GM21717 (cell line): Measurements from ENCODE around the gene RNF157.

ENCODE experiments used
- ATAC-seq: cut with Tn5 transposase; IDR thresholded peaks from one replicate; pipeline ENCODE4 v1.9.1; 2021; ENCODE audit warnings: mild to moderate bottlenecking, moderate library complexity; ENCODE audit not compliant: unreplicated experiment

The RNF157 gene

DNA sequence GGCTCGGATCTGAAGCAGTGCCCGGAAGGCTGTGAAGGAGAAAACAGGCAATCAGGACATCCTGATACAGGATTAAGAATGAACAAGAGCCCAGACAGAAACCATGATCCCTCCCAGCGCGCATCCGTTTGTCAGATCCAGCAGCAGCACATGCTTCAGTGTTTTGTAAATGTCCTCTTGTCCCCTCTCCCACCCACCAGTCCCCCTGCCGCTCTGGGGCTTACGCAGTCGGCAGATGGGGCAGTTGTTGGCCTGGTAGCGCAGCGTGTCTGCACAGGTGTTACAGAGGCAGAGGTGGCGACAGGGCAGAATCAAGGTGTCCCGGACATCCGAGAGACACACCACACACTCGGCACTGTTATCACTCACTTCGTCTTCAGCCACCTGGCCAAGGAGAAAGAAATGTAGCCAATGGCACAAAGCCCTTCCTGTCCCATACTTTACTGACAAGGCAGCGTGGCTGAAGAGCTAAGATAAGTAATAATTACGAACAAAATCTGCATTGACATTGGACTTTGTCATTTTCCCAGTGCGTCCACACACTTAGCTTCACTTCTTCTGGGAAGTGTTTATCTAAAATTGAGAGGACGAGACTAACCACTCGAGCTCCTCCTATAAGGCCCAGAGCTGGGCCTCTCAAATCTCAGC, 78.5 kb downstream of the RNF157 start:
- no peak for ATAC-seq

GRCh38 chr17:76160896-76161528, 79.3 kb downstream of the RNF157 start:
- no peak for ATAC-seq

DNA sequence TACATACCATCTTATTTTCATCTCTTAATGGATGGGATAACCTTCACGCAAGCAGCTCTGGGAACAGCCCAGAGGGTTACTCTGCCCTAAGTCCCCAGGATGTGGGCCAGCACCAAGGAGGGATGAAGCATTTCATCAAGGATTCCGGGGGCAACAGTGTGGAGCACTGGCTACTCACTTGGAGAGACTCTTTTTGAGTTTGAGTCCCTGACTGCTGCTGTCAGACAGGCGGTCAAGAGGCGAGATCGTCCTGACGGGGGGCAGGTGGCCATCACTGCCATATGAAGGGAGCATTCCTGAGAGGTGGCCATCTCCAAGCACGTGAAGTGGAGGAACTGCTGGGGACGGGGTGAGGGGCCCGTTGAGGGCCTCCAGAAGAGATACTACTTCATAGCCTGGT, 81.1 kb downstream of the RNF157 start:
- no peak for ATAC-seq

DNA sequence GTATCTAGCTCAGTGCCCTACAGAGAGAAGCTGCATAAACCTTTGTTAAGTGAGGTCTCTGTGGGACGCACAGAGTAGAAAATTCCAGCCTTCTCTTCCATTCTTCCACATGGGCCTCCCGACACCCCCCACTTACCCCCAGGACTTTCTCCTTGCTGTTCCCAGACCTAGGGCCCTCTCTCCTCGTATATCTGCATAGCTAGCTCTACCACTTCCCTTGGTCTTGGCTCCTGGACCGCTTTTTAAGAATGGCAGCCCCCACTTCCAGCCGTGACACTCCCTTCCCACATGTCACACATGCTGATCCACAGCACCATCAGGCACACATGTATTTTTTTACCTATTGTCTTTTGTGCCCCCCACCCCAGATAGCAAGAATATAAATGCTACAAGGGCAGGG, 82.5 kb downstream of the RNF157 start:
- no peak for ATAC-seq

GRCh38 chr17:76156662-76156991, 83.7 kb downstream of the RNF157 start:
- ATAC-seq: no peak

GRCh38 chr17:76155988-76156661, 84.2 kb downstream of the RNF157 start:
- ATAC-seq: no peak

DNA sequence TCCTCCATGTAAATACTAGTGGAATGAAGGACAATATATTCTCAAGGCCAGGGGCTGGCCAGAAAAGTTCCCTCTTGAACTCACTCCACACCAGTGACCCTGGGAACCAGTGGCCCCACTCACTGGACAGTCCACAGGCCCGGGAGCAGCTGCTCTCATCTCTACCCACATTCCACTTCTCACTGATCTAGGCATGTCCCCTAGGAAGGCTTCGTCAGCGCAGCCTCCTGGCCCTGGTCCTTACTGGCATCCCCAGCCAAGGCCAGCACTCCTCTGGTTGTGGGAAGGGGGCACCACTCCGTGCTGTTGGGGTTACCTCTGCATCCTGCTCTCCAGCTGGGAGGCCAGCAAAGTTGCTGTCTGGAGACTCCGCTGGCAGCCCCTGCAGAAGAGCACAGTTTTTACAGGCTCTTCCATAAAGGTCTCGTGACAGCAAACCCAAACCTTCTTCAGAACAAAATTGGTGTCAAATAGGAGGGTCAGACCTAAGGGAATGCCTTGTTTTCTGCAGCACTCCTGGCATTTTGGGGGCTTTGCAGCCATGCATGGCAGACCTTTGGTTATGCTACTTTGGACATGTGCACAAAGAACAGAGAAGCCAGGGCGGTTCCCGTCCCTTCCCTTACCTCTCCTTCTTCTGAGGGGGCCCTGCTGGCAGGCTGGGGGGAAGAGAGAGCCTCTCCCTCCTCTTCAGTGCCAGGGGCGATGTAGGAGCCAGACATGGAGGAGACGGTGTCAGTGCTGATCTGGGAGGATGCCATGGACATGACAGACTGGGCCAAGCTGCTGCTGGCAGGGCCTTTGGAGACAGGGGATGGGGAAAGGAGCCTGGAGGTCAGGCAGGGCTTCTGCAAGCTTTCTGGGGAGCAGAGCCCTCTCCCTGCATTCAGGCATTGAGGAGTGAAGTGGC, 85.1 kb downstream of the RNF157 start:
- ATAC-seq: no peak

GRCh38 chr17:76154292-76154691, 86.0 kb downstream of the RNF157 start:
- ATAC-seq: no peak

GRCh38 chr17:76153640-76154039, 86.7 kb downstream of the RNF157 start:
- no peak for ATAC-seq

GRCh38 chr17:76153202-76153601, 87.1 kb downstream of the RNF157 start:
- no peak for ATAC-seq

GRCh38 chr17:76152591-76152990, 87.7 kb downstream of the RNF157 start:
- ATAC-seq: no peak

DNA sequence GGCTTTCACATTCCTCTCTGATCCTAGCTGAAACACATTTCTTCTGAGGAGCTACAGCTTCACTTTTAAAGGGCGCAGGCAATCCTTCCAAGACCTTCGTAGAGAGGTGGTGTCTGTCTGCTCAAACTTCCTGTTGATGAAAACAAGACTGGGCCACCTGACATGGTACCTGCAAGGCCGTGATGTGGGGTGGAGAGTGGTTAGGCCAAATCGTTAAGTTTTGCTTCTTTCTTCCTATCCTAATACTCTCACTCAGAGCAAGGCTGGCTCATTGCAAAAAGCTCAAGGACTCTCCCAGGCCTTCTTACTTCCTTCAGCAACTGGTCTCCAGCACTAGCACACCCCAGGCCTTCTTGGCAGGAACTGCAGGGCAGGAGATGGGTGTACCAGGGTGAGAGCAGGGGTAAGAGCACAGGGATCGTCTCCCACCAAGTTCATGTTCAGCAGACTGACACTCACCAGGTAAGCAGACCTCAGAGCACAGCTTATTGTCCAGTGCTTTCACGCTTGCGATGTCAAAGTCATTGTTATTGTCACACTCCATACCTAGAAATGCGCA, 88.3 kb downstream of the RNF157 start:
- ATAC-seq: no peak

- ATAC-seq: no peak
Measured at GRCh38 chr17:76150712-76151622, 89.3 kb downstream of the RNF157 start.

- ATAC-seq: no peak
Measured at GRCh38 chr17:76149214-76149613, 91.1 kb downstream of the RNF157 start.

DNA sequence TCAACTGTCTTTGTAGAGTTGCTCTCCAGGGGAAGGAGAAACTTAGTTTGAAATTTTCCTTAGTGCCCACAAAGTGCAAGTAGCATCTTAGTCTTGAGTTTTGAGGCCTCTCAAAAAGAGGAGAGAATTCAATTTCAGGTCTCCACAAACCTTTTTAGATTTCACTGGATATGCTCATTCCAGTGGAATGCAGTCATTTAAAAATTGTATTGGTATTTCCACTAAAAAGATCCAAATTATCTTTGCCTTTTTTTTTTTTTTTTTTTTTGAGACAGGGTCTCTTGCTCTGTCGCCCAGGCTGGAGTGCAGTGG, 92.3 kb downstream of the RNF157 start:
- ATAC-seq: no peak

DNA sequence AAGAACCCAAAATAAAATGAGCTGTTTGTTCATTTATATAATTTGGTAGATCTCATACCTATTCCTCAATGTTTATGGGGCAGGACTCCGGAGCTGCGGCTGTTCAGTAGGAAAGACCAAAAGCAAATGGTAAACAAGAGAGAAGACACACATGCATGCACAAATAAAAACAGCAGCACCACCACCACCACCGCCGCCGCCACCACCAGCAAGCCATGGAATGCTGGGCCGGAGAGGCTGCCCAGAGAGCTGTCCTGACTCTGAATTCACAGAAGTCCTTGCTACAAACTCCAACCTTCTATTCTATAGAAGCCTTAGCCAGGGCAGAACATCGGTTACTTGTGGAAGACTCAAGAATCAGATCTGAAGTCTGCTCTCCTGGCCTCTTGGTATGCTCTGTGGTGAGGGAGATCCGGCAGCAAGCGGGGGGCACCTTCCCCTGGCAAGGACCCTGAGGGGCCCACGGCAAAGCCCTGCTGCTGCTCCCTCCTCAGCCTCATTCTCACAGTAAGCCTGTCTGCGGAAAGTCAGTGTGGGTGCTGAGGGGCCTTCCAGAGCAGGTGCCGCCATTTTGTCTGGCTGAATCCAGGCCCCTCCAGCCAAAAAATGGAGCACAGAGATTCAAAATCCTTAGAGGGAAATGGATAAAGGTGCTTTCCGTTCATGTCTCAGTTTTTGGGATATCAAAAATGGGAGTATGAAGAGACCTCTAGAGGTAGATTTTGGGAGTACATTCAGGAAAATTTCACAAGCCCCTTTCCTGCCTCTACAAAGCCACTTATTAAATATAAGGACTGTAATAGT, 92.9 kb downstream of the RNF157 start:
- no peak for ATAC-seq

- no peak for ATAC-seq
Measured at GRCh38 chr17:76146053-76146851, 94.0 kb downstream of the RNF157 start.

DNA sequence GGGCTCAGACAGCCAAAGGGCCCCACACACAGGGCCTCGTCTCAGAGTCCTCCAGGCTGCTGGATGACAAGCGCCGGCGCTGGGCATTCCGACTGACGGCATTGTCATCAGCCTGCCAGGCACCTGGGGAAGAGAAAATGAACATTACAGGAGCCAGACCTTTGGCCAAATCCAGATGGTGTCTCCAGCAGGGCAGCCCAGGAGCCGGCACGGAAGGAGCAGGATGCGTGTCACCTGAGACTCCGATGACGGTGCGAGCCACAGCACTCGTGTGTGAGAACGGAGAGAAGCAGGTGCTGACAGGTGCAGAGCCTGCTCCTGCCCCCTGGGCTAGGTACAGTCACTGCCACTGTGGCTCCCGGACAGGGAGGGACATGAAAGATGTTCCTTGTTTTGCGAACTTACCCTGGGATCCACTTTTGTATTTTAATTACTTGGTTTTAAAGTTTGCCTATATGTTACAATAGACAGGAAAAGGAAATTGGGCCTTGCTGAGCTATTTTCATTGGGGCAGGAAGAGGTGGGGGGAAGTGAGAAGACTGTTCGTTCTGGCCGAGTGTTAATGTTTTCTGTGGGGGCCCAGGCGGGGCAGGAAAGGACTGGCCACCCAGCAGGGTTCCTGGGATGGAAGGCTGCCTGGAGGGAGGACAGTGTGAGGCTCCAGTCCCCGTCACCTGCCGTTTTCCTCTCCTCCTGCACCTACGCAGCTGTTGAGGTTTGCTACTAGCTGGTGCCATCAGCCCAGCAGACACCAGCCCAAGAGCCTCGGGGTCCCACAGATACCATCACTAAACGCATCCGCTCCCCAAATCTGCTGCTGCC, 94.9 kb downstream of the RNF157 start:
- ATAC-seq: no peak
